HG02571 (cell line): ENCODE measurements around the gene APOA4.
"Not testable (repeated sequence)": the region's sequence is repeated elsewhere in the genome, so short reads cannot be mapped to it uniquely, and the experiment has no call there.

Experiments used
- ATAC-seq: cut with Tn5 transposase; IDR thresholded peaks from one replicate; pipeline ENCODE4 v1.9.1; 2021; ENCODE audit warnings: mild to moderate bottlenecking, moderate library complexity; ENCODE audit not compliant: unreplicated experiment

The APOA4 gene

GRCh38 chr11:116804001-116804400, 19.1 kb downstream of the APOA4 start:
- no peak for ATAC-seq

- ATAC-seq = not testable (repeated sequence)
Measured at GRCh38 chr11:116801662-116802061, 21.4 kb downstream of the APOA4 start.

- no peak for ATAC-seq
Measured at GRCh38 chr11:116800610-116801009, 22.5 kb downstream of the APOA4 start.

GRCh38 chr11:116798368-116798767, 24.7 kb downstream of the APOA4 start:
- no peak for ATAC-seq

- ATAC-seq = no peak
Measured at GRCh38 chr11:116797816-116798215, 25.3 kb downstream of the APOA4 start.

GRCh38 chr11:116796548-116796947, 26.6 kb downstream of the APOA4 start:
- ATAC-seq = no peak

GRCh38 chr11:116794851-116795250, 28.3 kb downstream of the APOA4 start:
- ATAC-seq = no peak

GRCh38 chr11:116793772-116794097, 29.4 kb downstream of the APOA4 start:
- ATAC-seq = no peak

GRCh38 chr11:116792869-116793771, 30.0 kb downstream of the APOA4 start:
- ATAC-seq = no peak

GRCh38 chr11:116792144-116792868, 30.8 kb downstream of the APOA4 start:
- ATAC-seq = no peak

- ATAC-seq = no peak
Measured at GRCh38 chr11:116791813-116792143, 31.3 kb downstream of the APOA4 start, which contains the start of gene APOA5. Gene APOA5 (minus strand): TSS chr11:116791879. CDS start chr11:116791860, 19 bp downstream.

GRCh38 chr11:116791002-116791812, 31.9 kb downstream of the APOA4 start:
- no peak for ATAC-seq

- ATAC-seq = no peak
Measured at GRCh38 chr11:116790167-116791001, 32.7 kb downstream of the APOA4 start.

GRCh38 chr11:116788975-116789374, 34.1 kb downstream of the APOA4 start:
- ATAC-seq = no peak

GRCh38 chr11:116788534-116788933, 34.6 kb downstream of the APOA4 start:
- ATAC-seq = no peak

GRCh38 chr11:116787786-116788486, 35.2 kb downstream of the APOA4 start, which contains the start of gene ZPR1:
Gene ZPR1 (minus strand): TSS chr11:116788023. CDS start chr11:116787990, 33 bp downstream.
- peak; percentile 84 for ATAC-seq

GRCh38 chr11:116787436-116787785, 35.7 kb downstream of the APOA4 start:
- no peak for ATAC-seq

GRCh38 chr11:116786966-116787365, 36.1 kb downstream of the APOA4 start:
- ATAC-seq = no peak

GRCh38 chr11:116786326-116786725, 36.8 kb downstream of the APOA4 start:
- no peak for ATAC-seq

- no peak for ATAC-seq
Measured at GRCh38 chr11:116782728-116783127, 40.4 kb downstream of the APOA4 start.
